SU-DHL-6 (cell line): ENCODE measurements around the gene PSMA7.

Source experiments
- H2AFZ ChIP-seq: fragments of 200-600 bp; sonication (generic); 2 replicates; pipeline ENCODE4 v1.6.1; 2014; ENCODE audit warnings: low read depth, mild to moderate bottlenecking, moderate library complexity, mixed read lengths, antibody characterized with exemption, low read length; ENCODE audit not compliant: severe bottlenecking
- H3F3A ChIP-seq: fragments of 200-600 bp; shearing (Covaris generic); 2 replicates; pipeline ENCODE4 v1.6.0; 2016; ENCODE audit warnings: antibody characterized with exemption, mild to moderate bottlenecking; ENCODE audit not compliant: insufficient read depth
- H3K27ac ChIP-seq: fragments of 200-600 bp; sonication (generic); 2 replicates; pipeline ENCODE4 v1.5.1; 2016; ENCODE audit warnings: low read depth, mild to moderate bottlenecking, low read length, moderate library complexity, mixed read lengths
- H3K27me3 ChIP-seq: fragments of 200-600 bp; sonication (generic), shearing (Covaris generic); 2 replicates; pipeline ENCODE4 v1.6.0; 2014; ENCODE audit warnings: mild to moderate bottlenecking, low read length
- H3K36me3 ChIP-seq: fragments of 200-600 bp; sonication (generic); 2 replicates; pipeline ENCODE4 v1.6.1; 2014; ENCODE audit warnings: mild to moderate bottlenecking, low read length, mixed read lengths
- H3K4me2 ChIP-seq: fragments of 300-600, 200-600 bp; shearing (Covaris generic), sonication (generic); 2 replicates; pipeline ENCODE4 v1.6.0; 2014; ENCODE audit warnings: low read length, low read depth, mild to moderate bottlenecking; ENCODE audit not compliant: poor library complexity, severe bottlenecking
- H3K4me3 ChIP-seq: fragments of 200-600 bp; sonication (generic); 2 replicates; pipeline ENCODE4 v1.5.1; 2014; ENCODE audit warnings: antibody characterized with exemption, low read length, mild to moderate bottlenecking, mixed read lengths; ENCODE audit not compliant: insufficient read depth, poor library complexity, severe bottlenecking
- H3K79me2 ChIP-seq: fragments of 200-600 bp; sonication (generic); 2 replicates; pipeline ENCODE4 v1.6.1; 2014; ENCODE audit warnings: mild to moderate bottlenecking, low read length, moderate library complexity; ENCODE audit not compliant: insufficient read depth
- H3K9ac ChIP-seq: fragments of 200-600 bp; sonication (generic); 2 replicates; pipeline ENCODE4 v1.7.0; 2014; ENCODE audit warnings: mild to moderate bottlenecking, low read length
- H3K9me2 ChIP-seq: fragments of 200-600 bp; sonication (generic); replicated peaks from 2 replicates; pipeline ENCODE4 v1.6.1; 2014; ENCODE audit warnings: low read length; ENCODE audit not compliant: insufficient read depth
- H3K9me3 ChIP-seq: fragments of 200-600 bp; sonication (generic); 2 replicates; pipeline ENCODE4 v1.6.1; 2014; ENCODE audit warnings: low read length, mixed read lengths; ENCODE audit not compliant: insufficient read depth
- H4K20me1 ChIP-seq: fragments of 200-600 bp; sonication (generic); 2 replicates; pipeline ENCODE4 v1.6.1; 2014; ENCODE audit warnings: low read depth, mild to moderate bottlenecking, antibody characterized with exemption, low read length, moderate library complexity, mixed read lengths
- CTCF ChIP-seq: fragments of 200-600 bp; sonication (generic); IDR thresholded peaks from one replicate; pipeline ENCODE4 v1.5.1; 2017; ENCODE audit warnings: antibody characterized with exemption, mild to moderate bottlenecking, low read length, moderate library complexity; ENCODE audit not compliant: insufficient read depth, poor library complexity, severe bottlenecking
- EZH2phosphoT487 ChIP-seq: fragments of 200-600 bp; sonication (generic), shearing (Covaris generic); conservative IDR thresholded peaks from 2 replicates; pipeline ENCODE4 v1.6.1; 2018; ENCODE audit warnings: mild to moderate bottlenecking, antibody characterized with exemption, low read length, moderate library complexity, mixed read lengths

Gene PSMA7

DNA sequence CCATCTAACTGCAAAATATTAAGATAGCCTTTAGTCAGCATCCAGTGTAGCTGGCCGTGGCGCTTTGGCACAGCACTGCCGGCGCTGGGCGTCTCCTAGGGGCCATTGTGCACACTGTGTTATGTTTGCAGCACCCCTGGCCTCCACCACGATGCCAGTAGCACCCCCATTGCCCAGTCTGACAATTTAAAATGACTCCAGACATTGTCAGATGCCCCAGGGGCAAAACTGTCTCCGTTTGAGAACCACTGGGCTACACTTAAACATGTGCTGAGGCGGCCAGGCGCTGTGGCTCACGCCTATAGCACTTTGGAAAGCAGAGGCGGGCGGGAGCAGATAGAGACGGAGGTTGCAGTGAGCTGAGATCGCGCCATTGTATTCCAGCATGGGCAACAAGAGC lies 33.7 kb upstream of the PSMA7 start:
- Histone ChIP-seq H3K9me2 (no peaks in the 10 kb centered on the region), H3K4me2 (no peak overlapping the region), H3K9ac (no peak overlapping the region), H3F3A (peaks cover 13% of the 10 kb centered on the region), H3K27ac (no peak overlapping the region), H4K20me1 (no peaks in the 10 kb centered on the region), H3K36me3 (0 out of 2 replicates have a peak, but pooled peaks cover 2% of the 10 kb centered on the region), H3K27me3 (no peaks in the 10 kb centered on the region), H3K9me3 (no peaks in the 10 kb centered on the region), H3K79me2 (no peaks in the 10 kb centered on the region), H3K4me3 (no peak overlapping the region), H2AFZ (no peak overlapping the region)
- no peak for TF ChIP-seq EZH2phosphoT487
- no peak for TF ChIP-seq CTCF

- Histone ChIP-seq H3K9me3 (no peaks in the 10 kb centered on the region), H3K36me3 (0 out of 2 replicates have a peak, but pooled peaks cover 2% of the 10 kb centered on the region), H3K27me3 (no peaks in the 10 kb centered on the region), H4K20me1 (no peaks in the 10 kb centered on the region), H3K9ac (no peak overlapping the region), H3F3A (peaks cover 4% of the 10 kb centered on the region; the same call in 1 of the 2 replicates), H3K9me2 (no peaks in the 10 kb centered on the region), H3K4me3 (no peak overlapping the region), H2AFZ (no peak overlapping the region), H3K4me2 (no peak overlapping the region), H3K27ac (no peak overlapping the region), H3K79me2 (no peaks in the 10 kb centered on the region)
- no peak for TF ChIP-seq EZH2phosphoT487
- TF ChIP-seq CTCF = no peak
Measured at GRCh38 chr20:62175711-62176110, 32.5 kb upstream of the PSMA7 start.

DNA sequence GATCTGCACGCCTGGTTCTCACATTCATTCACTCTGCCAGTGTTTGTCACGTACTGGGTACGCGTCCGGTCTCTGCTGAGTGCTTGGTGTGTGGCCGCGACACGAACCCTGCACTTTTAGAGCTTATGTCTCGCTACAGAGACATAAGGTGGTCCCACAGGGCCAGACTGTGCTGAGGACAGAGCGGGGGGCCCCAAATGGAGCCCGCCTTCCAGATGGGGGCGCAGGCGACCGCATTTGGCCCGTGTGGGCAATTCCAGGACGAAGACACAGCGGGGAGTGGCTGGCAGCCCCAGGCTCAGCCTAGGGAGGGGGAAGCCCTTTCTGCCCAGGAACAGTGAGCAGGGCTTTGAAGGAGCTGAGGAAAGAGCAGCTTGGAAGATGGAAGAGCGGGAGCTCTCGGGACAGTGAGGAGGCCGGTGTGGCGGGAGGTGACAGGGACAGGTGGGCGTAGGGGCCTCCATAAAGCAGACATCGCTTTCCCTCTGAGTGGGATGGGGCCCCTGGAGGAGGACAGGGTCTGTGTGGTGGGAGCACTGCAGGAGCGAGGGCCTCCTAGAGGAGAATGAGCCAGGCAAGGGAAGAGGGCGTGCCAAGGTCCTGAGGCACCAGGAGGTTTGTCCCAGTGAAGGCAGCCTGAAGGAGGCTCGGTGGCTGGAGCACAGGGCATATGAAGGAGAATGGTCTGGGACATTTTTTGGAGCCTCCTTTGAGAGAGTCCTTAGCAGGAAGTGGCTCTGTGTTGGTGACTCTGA lies 31.9 kb upstream of the PSMA7 start:
- Histone ChIP-seq H3K9ac (no peak overlapping the region), H3K9me3 (no peaks in the 10 kb centered on the region), H3K27me3 (no peaks in the 10 kb centered on the region), H3K36me3 (0 out of 2 replicates have a peak, but pooled peaks cover under 1% of the 10 kb centered on the region), H2AFZ (no peak overlapping the region), H3K4me3 (no peak overlapping the region), H3K9me2 (no peaks in the 10 kb centered on the region), H3F3A (peaks cover 1% of the 10 kb centered on the region; the same call in 1 of the 2 replicates), H3K4me2 (no peak overlapping the region), H3K79me2 (no peaks in the 10 kb centered on the region), H3K27ac (no peak overlapping the region), H4K20me1 (no peaks in the 10 kb centered on the region)
- TF ChIP-seq EZH2phosphoT487 (no peak), CTCF (no peak)
